Lung (tissue), 13 donors: Measurements from ENCODE around the gene BBS9. TPM values are rescaled to one million over a fixed set of nuclear protein-coding genes. Genes with fewer than 3 reads are reported as not detected.

ENCODE experiments used
- ATAC-seq: fragments of 200-7000 bp; cut with Tn5 transposase; one replicate; pipeline ENCODE4 v1.9.1; 2020; ENCODE audit warnings: moderate number of reproducible peaks; ENCODE audit not compliant: insufficient read depth, low FRiP score
- DNase-seq, 3 donors: peaks; one replicate each; pipeline ENCODE4 v3.0.0-alpha.2; 2013 to 2017
- H3K27ac ChIP-seq, 2 donors: one replicate each; pipeline ENCODE4 v1.5.1; 2013; ENCODE audit warnings: mild to moderate bottlenecking in 2 of 2, moderate library complexity in 2 of 2, control low read depth in 1 of 2, inconsistent platforms in 1 of 2, low read depth in 1 of 2, low read length in 1 of 2
- H3K27me3 ChIP-seq, 3 donors: one replicate each; pipeline ENCODE4 v1.5.1; 2013; ENCODE audit warnings: low read length in 2 of 3; ENCODE audit not compliant: control insufficient read depth in 3 of 3, insufficient read depth in 3 of 3
- H3K36me3 ChIP-seq, 4 donors: one replicate each; pipeline ENCODE4 v1.5.1; 2013; ENCODE audit warnings: low read length in 4 of 4, mild to moderate bottlenecking in 1 of 4, moderate library complexity in 1 of 4; ENCODE audit not compliant: control insufficient read depth in 4 of 4, insufficient read depth in 4 of 4
- H3K4me1 ChIP-seq, 5 donors: one replicate each; pipeline ENCODE4 v1.5.1; 2013; ENCODE audit warnings: low read length in 5 of 5, mild to moderate bottlenecking in 2 of 5, moderate library complexity in 1 of 5; ENCODE audit not compliant: control insufficient read depth in 5 of 5, insufficient read depth in 5 of 5
- H3K4me3 ChIP-seq: one replicate; pipeline ENCODE4 v1.5.1; 2013; ENCODE audit warnings: mild to moderate bottlenecking, control low read depth, moderate library complexity
- H3K9ac ChIP-seq, 2 donors: one replicate each; pipeline ENCODE4 v1.5.1; 2013; ENCODE audit warnings: low read length in 2 of 2, control low read depth in 1 of 2; ENCODE audit not compliant: insufficient read depth in 1 of 2
- H3K9me3 ChIP-seq, 4 donors: one replicate each; pipeline ENCODE4 v1.5.1; 2013; ENCODE audit warnings: low read length in 3 of 4, mild to moderate bottlenecking in 1 of 4, moderate library complexity in 1 of 4; ENCODE audit not compliant: control insufficient read depth in 4 of 4, insufficient read depth in 3 of 4
- WGBS, 2 donors: extraction: QIAGEN DNeasy Blood & Tissue Kit; methylation state at CpG; one replicate each; pipeline ENCODE4 v1.1.7; 2013; 5-methylcytosine and 5-hydroxymethylcytosine counted together
- polyA plus RNA-seq, 2 donors: library from polyadenylated mRNA; stranded (reverse); fragments of 200-250 nt; gene quantifications; one replicate each; pipeline ENCODE4 v1.2.1, GENCODE V29; 2013
- small RNA-seq: library from RNA; depleted of rRNA; stranded (forward); fragments of <200 nt; gene quantifications from one replicate; pipeline ENCODE3, GENCODE V24; 2014; ENCODE audit warnings: low replicate concordance
- total RNA-seq, 2 donors: library from RNA; depleted of rRNA in 1 of 2; stranded (reverse); fragments of >200 nt in 1 of 2; gene quantifications; one replicate each; pipeline ENCODE4 v1.2.1, GENCODE V29; 2014 to 2021
- TF ChIP-seq, protein P1 (sequence below): IDR thresholded peaks from 2 replicates; pipeline ENCODE4 v1.5.1; 2012; ENCODE audit warnings: mild to moderate bottlenecking; ENCODE audit errors: control extremely low read depth, extremely low read depth
- donor health status: control.
- donor health status: control.
- donor health status: Bipolar disorder and iron deficiency.
- donor health status: healthy.
- donor health status: DM: yes; HTN: yes; CAD: no.

The BBS9 gene
- total and polyA plus RNA-seq, 4 donors, result 3.5 to 65.0 (median 15.2) TPM

DNA sequence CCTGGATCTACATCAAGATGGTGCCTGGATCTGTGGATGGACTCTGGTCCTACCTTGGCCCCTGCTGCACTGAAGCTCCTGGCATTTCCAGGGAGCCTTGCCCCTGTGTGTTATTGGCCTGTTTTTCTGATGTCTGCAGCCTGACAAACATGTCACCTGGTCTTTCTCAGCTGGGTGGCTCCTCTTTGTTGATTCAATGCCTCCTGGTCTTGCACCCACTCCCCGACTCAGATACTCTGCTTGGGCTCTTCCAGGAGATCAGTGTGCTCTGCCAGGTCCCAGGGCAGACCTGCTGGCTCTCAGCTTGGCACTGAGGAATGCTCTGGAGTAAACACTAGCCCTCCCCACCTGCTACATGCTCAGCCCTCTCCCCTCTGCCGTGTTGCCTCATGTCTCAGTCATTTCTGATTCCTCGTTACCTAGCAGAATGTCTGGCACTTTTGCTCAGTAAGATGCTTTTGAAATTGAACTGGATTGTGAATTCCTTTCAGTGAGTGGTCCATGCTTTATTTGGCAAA lies 522.7 kb downstream of the BBS9 start:
- DNase-seq (no peak), ATAC-seq (no peak)
- peaks cover 0 to 4% (median under 1%) of the 10 kb centered on the region in 4 donors for H3K9me3 ChIP-seq
- WGBS, 2 donors, result 77 to 84% methylated on average over 3 of the region's 3 CpGs
- H3K36me3 ChIP-seq, result peaks cover 0 to 2% (median 0%) of the 10 kb centered on the region in 4 donors
- no peaks in the 10 kb centered on the region for H3K27me3 ChIP-seq
- TF ChIP-seq, protein P1, sequence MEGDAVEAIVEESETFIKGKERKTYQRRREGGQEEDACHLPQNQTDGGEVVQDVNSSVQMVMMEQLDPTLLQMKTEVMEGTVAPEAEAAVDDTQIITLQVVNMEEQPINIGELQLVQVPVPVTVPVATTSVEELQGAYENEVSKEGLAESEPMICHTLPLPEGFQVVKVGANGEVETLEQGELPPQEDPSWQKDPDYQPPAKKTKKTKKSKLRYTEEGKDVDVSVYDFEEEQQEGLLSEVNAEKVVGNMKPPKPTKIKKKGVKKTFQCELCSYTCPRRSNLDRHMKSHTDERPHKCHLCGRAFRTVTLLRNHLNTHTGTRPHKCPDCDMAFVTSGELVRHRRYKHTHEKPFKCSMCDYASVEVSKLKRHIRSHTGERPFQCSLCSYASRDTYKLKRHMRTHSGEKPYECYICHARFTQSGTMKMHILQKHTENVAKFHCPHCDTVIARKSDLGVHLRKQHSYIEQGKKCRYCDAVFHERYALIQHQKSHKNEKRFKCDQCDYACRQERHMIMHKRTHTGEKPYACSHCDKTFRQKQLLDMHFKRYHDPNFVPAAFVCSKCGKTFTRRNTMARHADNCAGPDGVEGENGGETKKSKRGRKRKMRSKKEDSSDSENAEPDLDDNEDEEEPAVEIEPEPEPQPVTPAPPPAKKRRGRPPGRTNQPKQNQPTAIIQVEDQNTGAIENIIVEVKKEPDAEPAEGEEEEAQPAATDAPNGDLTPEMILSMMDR, result no peak
- H3K4me1 ChIP-seq, result peaks cover 0 to under 1% (median 0%) of the 10 kb centered on the region in 5 donors
- H3K9ac ChIP-seq, result no peak overlapping the region
- H3K4me3 ChIP-seq, result no peak overlapping the region
- H3K27ac ChIP-seq, result no peak overlapping the region

DNA sequence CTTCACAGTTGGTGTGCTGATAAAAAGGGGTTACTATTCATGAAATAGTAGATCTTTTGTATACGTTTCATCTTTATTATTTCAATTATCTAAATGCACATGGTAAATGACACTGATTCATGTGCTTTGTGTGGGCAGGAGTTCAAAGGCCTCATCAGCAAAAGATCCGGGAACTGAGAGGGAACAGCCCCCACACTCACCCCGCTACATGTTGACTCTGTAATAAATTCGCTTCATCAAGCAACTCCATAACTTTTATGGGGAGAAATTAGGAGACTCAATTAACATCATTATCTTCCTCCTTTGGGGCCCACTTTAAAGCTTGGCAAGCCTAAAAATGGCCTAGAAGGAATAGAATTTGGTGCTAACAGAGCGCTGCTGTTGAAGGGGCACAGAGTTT lies 525.3 kb downstream of the BBS9 start:
- 96 to 97% methylated on average over 5 of the region's 5 CpGs for WGBS, 2 donors
- no peak overlapping the region for H3K27ac ChIP-seq
- DNase-seq (no peak), ATAC-seq (no peak)
- H3K27me3 ChIP-seq, result no peaks in the 10 kb centered on the region
- TF ChIP-seq, protein P1, result no peak
- no peaks in the 10 kb centered on the region for H3K36me3 ChIP-seq
- H3K9ac ChIP-seq, result no peak overlapping the region
- peaks cover 0 to 9% (median 0%) of the 10 kb centered on the region in 5 donors for H3K4me1 ChIP-seq
- no peak overlapping the region for H3K4me3 ChIP-seq
- H3K9me3 ChIP-seq, result no peaks in the 10 kb centered on the region

Small RNA genes lying within 50 kb of the gene (small RNA-seq; reads per million reads assigned to genes)
- gene AC007312.1 (not detected), gene AC074338.1 (not detected), gene RNA5SP229 (0.06 reads per million)

Other genes with a start within 250 kb of the BBS9 start
- 10 to 100 TPM; 24.5 to 80.5 TPM for gene KBTBD2, start 237.8 kb upstream of the BBS9 start, total RNA-seq
- 10 to 100 TPM; 15.0 to 26.7 TPM for gene KBTBD2, start 237.8 kb upstream of the BBS9 start, polyA plus RNA-seq
- gene FKBP9, start 172.1 kb upstream of the BBS9 start, total RNA-seq, result 100 to 1,000 TPM; 117 to 118 TPM
- gene FKBP9, start 172.1 kb upstream of the BBS9 start, polyA plus RNA-seq, result 10 to 100 TPM; 24.2 to 31.0 TPM
- gene NT5C3A, start 66.8 kb upstream of the BBS9 start, total RNA-seq, result 10 to 100 TPM; 24.3 to 48.1 TPM
- 10 to 100 TPM; 19.0 to 23.1 TPM for gene NT5C3A, start 66.8 kb upstream of the BBS9 start, polyA plus RNA-seq
- gene RP9, start 20.2 kb upstream of the BBS9 start, total RNA-seq, result 10 to 100 TPM; 10.2 to 12.2 TPM
- 10 to 100 TPM in 1 of 2 donors, 1 to 10 TPM in 1; 7.8 to 13.4 TPM for gene RP9, start 20.2 kb upstream of the BBS9 start, polyA plus RNA-seq